Heart right ventricle (tissue), 16 donors: ENCODE data around the gene MAPK10. TPM values are rescaled to one million over a fixed set of nuclear protein-coding genes. Genes with fewer than 3 reads are reported as not detected.

Source experiments
- ATAC-seq, 8 donors: fragments of 200-7000 bp; cut with Tn5 transposase; one replicate each; pipeline ENCODE4 v1.9.1; 2020; ENCODE audit warnings: mild to moderate bottlenecking in 8 of 8, moderate library complexity in 8 of 8, moderate number of reproducible peaks in 1 of 8
- DNase-seq, 2 donors: peaks; one replicate each; pipeline ENCODE4 v3.0.0-alpha.2; 2020
- H3K27ac ChIP-seq, 10 donors: fragments of 200-600 bp; sonication (generic) in 2 of 10; one replicate each; pipeline versions ENCODE4 v1.5.0 to v1.8.0; 2020 to 2022; ENCODE audit warnings: mild to moderate bottlenecking in 3 of 10
- H3K27me3 ChIP-seq, 7 donors: fragments of 200-600 bp; one replicate each; pipeline ENCODE4 v1.8.0; 2021 to 2022; ENCODE audit warnings: mild to moderate bottlenecking in 2 of 7
- H3K36me3 ChIP-seq, 9 donors: fragments of 200-600 bp; sonication (generic) in 1 of 9; one replicate each; pipeline versions ENCODE4 v1.5.0 to v1.8.0; 2020 to 2022; ENCODE audit warnings: mild to moderate bottlenecking in 2 of 9
- H3K4me1 ChIP-seq, 9 donors: fragments of 200-600 bp; sonication (generic) in 1 of 9; one replicate each; pipeline versions ENCODE4 v1.5.0 to v1.8.0; 2020 to 2022; ENCODE audit warnings: mild to moderate bottlenecking in 4 of 9
- H3K4me3 ChIP-seq, 10 donors: fragments of 200-600 bp; sonication (generic) in 2 of 10; one replicate each; pipeline versions ENCODE4 v1.5.0 to v1.8.0; 2020 to 2022; ENCODE audit warnings: mild to moderate bottlenecking in 7 of 10, moderate library complexity in 2 of 10
- H3K9me3 ChIP-seq, 11 donors: fragments of 200-600 bp in 10 of 11; sonication (generic) in 2 of 11; one replicate each; pipeline versions ENCODE4 v1.5.0 to v1.8.0; 2013 to 2022; ENCODE audit warnings: mild to moderate bottlenecking in 2 of 11, control low read depth in 1 of 11, moderate library complexity in 1 of 11
- CTCF ChIP-seq, 9 donors: fragments of 200-600 bp; sonication (generic) in 2 of 9; IDR thresholded peaks; one replicate each; pipeline versions ENCODE4 v1.5.0 to v1.8.0; 2021 to 2022; ENCODE audit warnings: antibody characterized with exemption in 9 of 9, mild to moderate bottlenecking in 5 of 9, moderate library complexity in 1 of 9
- WGBS, 2 donors: extraction: QIAGEN DNeasy Blood & Tissue Kit; methylation state at CpG; one replicate each; pipeline ENCODE4 v1.1.7; 2013; ENCODE audit warnings: inconsistent platforms in 1 of 2; 5-methylcytosine and 5-hydroxymethylcytosine counted together
- intact Hi-C, 10 donors: fragments of 100-400 bp; cut with DNase I; formaldehyde crosslinking; loops; one replicate each; pipeline versions ENCODE4 v1.11.1 to v1.14.2; 2022
- polyA plus RNA-seq, 2 donors: library from polyadenylated mRNA; stranded (reverse); fragments of 200-250 nt; gene quantifications; one replicate each; pipeline ENCODE4 v1.2.3, GENCODE V29; 2013
- total RNA-seq, 10 donors: library from RNA; stranded (reverse); fragmentation: NEBNext Ultra II Directional in 3 of 10; extraction: Animal tissue kit (Norgen Biotek cat#: 25700) in 3 of 10; gene quantifications; one replicate each; pipeline versions ENCODE4 v1.2.1 to v1.2.4, GENCODE V29; 2021 to 2023
- donor health status: Arrhythmogenic right ventricular cardiomyopathy.
- donor health status: ischemic (EF 13 %, LVEDD 7.1; RV severe dilation, severe dysfunction).
- donor health status: healthy with polysubstance abuse.
- donor health status: DM: no; HTN: yes; CAD: no.
- donor health status: DM: no; HTN: no; CAD: no.
- donor health status: ischemic (EF 25% LVEDD 6.9; RV normal size, moderate dysfunction).
- donor health status: ischemic (EF 25% LVEDD 5.7; RV mildly dilated, moderate dysfunction).
- donor health status: healthy.
- donor health status: DM: yes; HTN: yes; CAD: no.
- donor health status: Ischemic cardiomyopathy.
- donor health status: ischemic (EF 35%, LVEDD 5.7; RV mildly dilated, moderate dysfunction).
- donor health status: nonischemic (EF 11% LVEDD 7.7; RV severe dilation, severe dysfunction).
- donor health status: DM: yes; HTN: yes; CAD: no.
- donor health status: PGD.
- donor health status: ischemic (EF 29% LVEDD 5.4; RV normal size, mild dysfunction).
- donor health status: nonischemic (EF 23%, LVEDD 6.1; RV moderate dilation, normal function).

MAPK10 gene
- total and polyA plus RNA-seq, 12 donors = 0.94 to 5.9 (median 2.6) TPM

GRCh38 chr4:86296865-86297264 is 63.0 kb downstream of the MAPK10 start:
- no peaks in the 10 kb centered on the region for H3K4me1 ChIP-seq
- intact Hi-C loops = no loop called here
- ATAC-seq (no peak), DNase-seq (no peak)
- H3K36me3 ChIP-seq = no peaks in the 10 kb centered on the region
- H3K27ac ChIP-seq = no peak overlapping the region
- no peak overlapping the region for H3K4me3 ChIP-seq
- H3K27me3 ChIP-seq = no peaks in the 10 kb centered on the region
- no peak for TF ChIP-seq CTCF (IDR thresholded peaks at IDR 0.05)
- 74 to 78% methylated on average over 6 of the region's 6 CpGs for WGBS, 2 donors
- no peaks in the 10 kb centered on the region for H3K9me3 ChIP-seq

GRCh38 chr4:86294883-86295282 is 65.0 kb downstream of the MAPK10 start:
- no peak for DNase-seq
- no peak overlapping the region for H3K27ac ChIP-seq
- H3K9me3 ChIP-seq = no peaks in the 10 kb centered on the region
- intact Hi-C loops = no loop called here
- ATAC-seq = no peak
- no peaks in the 10 kb centered on the region for H3K36me3 ChIP-seq
- WGBS, 2 donors = 80 to 81% methylated on average over 11 of the region's 11 CpGs
- no peaks in the 10 kb centered on the region for H3K4me1 ChIP-seq
- TF ChIP-seq CTCF (IDR thresholded peaks at IDR 0.05) = no peak
- no peak overlapping the region for H3K4me3 ChIP-seq
- H3K27me3 ChIP-seq = no peaks in the 10 kb centered on the region

GRCh38 chr4:86291180-86291579 is 68.7 kb downstream of the MAPK10 start:
- H3K4me1 ChIP-seq = no peaks in the 10 kb centered on the region
- no peak overlapping the region for H3K4me3 ChIP-seq
- ATAC-seq (no peak), DNase-seq (no peak)
- H3K9me3 ChIP-seq = peaks cover 0 to 4% (median 0%) of the 10 kb centered on the region in 11 donors
- no peaks in the 10 kb centered on the region for H3K27me3 ChIP-seq
- TF ChIP-seq CTCF (IDR thresholded peaks at IDR 0.05) = no peak
- 70 to 72% methylated on average over 2 of the region's 2 CpGs for WGBS, 2 donors
- no peak overlapping the region for H3K27ac ChIP-seq
- H3K36me3 ChIP-seq = no peaks in the 10 kb centered on the region
- intact Hi-C loops = no loop called here

- intact Hi-C loops = no loop called here
- no peak for TF ChIP-seq CTCF (IDR thresholded peaks at IDR 0.05)
- Histone ChIP-seq H3K27ac (no peak overlapping the region), H3K27me3 (no peaks in the 10 kb centered on the region), H3K9me3 (peaks cover 0 to 4% (median 0%) of the 10 kb centered on the region in 11 donors), H3K4me1 (no peaks in the 10 kb centered on the region), H3K36me3 (no peaks in the 10 kb centered on the region), H3K4me3 (no peak overlapping the region)
- ATAC-seq = no peak
- 72% methylated on average over 2 of the region's 2 CpGs for WGBS, 2 donors
- no peak for DNase-seq
Observed at GRCh38 chr4:86286726-86287125, 73.1 kb downstream of the MAPK10 start.

- Histone ChIP-seq H3K27ac (no peak overlapping the region), H3K36me3 (no peaks in the 10 kb centered on the region), H3K4me3 (no peak overlapping the region), H3K27me3 (no peaks in the 10 kb centered on the region), H3K4me1 (no peaks in the 10 kb centered on the region), H3K9me3 (no peaks in the 10 kb centered on the region)
- intact Hi-C loops = no loop called here
- WGBS, 2 donors = 39 to 52% methylated on average over 3 of the region's 3 CpGs
- DNase-seq (no peak), ATAC-seq (no peak)
- TF ChIP-seq CTCF (IDR thresholded peaks at IDR 0.05) = no peak
Observed at GRCh38 chr4:86283371-86283770, 76.5 kb downstream of the MAPK10 start.
